Measurements from ENCODE around the gene PHOSPHO2.

The PHOSPHO2 gene

GRCh38 chr2:169694113-169694893 lies at the start of gene PHOSPHO2, which contains the start of gene CFAP210:
Gene PHOSPHO2, plus strand, starts transcription at chr2:169694469. Its CDS starts 6,503 bp downstream, at chr2:169700972.
Gene CFAP210, minus strand, starts transcription at chr2:169694405. Its CDS starts 78 bp downstream, at chr2:169694327.
- DNase-seq, result peak; percentile 99

GRCh38 chr2:169647496-169647895 lies 46.8 kb upstream of the PHOSPHO2 start:
- DNase-seq, result no peak

GRCh38 chr2:169649278-169649677 lies 45.0 kb upstream of the PHOSPHO2 start:
- no peak for DNase-seq

DNA sequence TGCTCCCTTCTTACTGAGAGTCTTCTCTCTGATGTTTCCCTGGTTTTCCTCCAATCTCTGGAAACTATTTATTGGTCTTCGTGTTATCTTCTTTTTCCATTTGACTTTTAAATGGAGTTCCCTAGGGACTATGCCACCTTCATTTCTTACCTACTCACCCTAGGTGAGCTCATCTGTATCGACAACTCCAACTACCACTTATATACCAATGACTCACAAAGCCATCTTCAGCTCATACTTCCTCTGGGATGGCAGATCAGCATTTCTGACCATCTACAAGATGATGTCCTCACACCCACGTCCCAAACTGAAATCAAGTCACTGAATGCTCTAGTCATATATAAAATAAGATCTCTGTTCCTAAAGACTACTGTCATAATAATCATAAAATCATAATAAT lies 40.6 kb upstream of the PHOSPHO2 start:
- DNase-seq, result no peak

DNA sequence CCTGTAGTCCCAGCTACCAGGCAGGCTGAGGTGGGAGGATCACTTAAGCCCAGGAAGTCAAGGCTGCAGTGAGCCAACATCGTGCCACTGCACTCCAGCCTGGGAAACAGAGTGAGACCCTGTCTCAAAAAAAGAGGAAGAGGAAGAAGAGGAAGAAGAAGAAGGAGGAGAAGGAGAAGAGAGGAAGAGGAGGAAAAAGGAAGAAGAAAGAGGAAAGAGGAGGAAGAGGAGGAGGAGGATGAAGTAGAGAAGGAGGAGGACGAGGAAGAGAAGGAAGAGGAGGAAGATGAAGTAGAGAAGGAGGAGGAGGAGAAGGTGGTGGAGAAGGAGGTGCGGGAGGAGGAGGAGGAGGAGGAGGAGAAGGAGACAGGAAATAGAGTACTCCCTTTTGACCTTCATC lies 38.1 kb upstream of the PHOSPHO2 start:
- no peak for DNase-seq

DNA sequence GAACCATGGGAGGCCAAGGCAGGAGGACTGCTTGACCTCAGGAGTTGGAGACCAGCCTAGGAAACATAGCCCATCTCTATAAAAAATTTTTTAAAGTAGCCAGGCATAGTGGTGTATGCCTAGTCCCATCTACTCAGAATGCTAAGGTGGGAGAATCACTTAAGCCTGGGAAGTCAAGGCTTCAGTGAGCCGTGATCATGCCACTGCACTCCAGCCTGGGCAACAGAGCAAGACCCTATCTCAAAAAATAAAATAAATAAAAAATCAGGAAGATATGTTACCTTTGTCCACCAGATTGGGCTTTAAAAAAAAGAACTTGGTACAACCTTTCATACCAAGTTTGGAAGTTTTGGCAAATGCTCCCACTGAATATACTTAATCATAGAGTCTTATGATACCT lies 35.4 kb upstream of the PHOSPHO2 start:
- no peak for DNase-seq

- no peak for DNase-seq
Measured at GRCh38 chr2:169659320-169659719, 34.9 kb upstream of the PHOSPHO2 start.

GRCh38 chr2:169661265-169661664 lies 33.0 kb upstream of the PHOSPHO2 start:
- DNase-seq, result no peak

DNA sequence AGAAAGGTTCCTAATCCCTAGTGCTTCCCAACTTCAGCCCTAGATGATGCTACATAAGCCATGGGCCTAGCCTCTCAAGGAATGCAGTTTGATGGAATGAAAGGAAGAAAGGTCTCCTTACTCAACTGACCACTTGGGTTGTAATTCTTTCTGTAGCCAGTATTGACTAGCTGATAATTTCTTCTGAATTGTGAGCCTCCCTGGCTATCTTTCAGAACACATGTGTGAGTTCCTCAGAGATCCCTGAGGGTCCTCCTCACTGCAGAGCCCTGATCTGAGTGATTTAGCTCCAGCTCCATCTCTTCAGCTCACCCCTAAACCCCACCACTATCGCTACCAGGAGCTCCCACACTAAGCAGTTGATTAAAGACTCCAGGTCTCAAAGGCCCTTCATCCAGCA lies 31.5 kb upstream of the PHOSPHO2 start:
- no peak for DNase-seq

DNA sequence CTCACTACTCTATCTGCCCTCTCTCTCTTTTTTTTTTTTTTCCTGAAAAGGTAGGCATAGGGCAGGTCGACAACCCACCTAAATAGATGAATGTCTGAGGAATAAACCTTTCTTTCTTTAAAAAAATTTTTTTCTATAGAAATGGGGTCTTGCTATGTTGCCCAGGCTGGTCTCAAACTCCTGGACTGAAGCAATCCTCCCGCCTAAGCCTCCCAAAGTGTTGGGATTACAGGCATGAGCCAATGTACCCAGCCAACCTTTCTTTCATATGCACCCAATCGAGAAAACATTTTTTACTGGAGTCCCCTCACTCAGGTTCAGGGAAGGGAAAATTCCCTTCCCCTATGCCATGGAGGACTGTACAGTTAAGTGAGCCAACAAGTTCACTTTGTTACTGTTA lies 31.0 kb upstream of the PHOSPHO2 start:
- DNase-seq, result no peak

- DNase-seq, result no peak
Measured at GRCh38 chr2:169664600-169664977, 29.7 kb upstream of the PHOSPHO2 start.

- no peak for DNase-seq
Measured at GRCh38 chr2:169664978-169665930, 29.0 kb upstream of the PHOSPHO2 start.

- DNase-seq, result no peak
Measured at GRCh38 chr2:169667583-169667982, 26.7 kb upstream of the PHOSPHO2 start.

DNA sequence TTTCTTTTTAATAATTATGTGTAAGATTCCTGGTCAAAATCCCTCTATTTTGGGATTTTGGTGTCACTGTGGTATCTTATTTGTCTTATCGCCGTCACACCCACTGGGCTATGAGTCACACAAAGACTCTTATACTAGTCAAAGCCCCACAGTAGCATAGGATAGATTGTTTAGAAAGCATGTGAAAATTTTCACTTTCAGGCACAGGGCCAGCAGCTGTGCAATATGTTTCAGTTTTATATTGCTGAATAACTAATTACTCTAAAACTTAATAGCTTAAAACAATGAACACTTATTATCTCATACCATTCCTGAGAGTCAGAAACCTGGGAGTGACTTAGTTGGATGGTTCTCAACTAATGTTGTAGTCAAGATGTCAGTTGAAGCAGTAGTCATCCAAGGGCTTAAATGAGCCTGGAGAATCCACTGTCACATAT lies 24.0 kb upstream of the PHOSPHO2 start:
- DNase-seq, result no peak

DNA sequence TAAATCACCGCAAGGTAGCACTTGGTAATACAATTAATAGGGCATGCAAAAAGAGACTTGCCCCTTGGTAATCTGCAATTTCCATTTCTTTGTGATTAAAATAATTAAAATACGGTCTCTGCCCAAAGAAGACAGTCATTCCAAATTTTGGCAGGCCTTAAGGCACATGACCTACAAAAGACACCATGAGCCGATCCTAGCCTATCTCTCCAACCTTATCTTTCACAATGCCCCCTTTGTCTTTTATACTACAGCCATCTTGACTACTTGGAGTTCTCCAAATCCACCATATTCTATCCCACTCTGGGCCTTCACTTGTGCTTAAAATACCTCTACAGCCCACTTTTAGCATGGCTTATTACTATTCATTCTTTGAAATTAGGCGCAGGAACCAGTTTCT lies 23.3 kb upstream of the PHOSPHO2 start:
- no peak for DNase-seq

GRCh38 chr2:169672406-169672805 lies 21.9 kb upstream of the PHOSPHO2 start:
- no peak for DNase-seq

GRCh38 chr2:169673106-169673505 lies 21.2 kb upstream of the PHOSPHO2 start:
- DNase-seq, result no peak

- DNase-seq, result no peak
Measured at GRCh38 chr2:169673921-169674320, 20.3 kb upstream of the PHOSPHO2 start.

GRCh38 chr2:169676357-169676756 lies 17.9 kb upstream of the PHOSPHO2 start:
- DNase-seq, result no peak

DNA sequence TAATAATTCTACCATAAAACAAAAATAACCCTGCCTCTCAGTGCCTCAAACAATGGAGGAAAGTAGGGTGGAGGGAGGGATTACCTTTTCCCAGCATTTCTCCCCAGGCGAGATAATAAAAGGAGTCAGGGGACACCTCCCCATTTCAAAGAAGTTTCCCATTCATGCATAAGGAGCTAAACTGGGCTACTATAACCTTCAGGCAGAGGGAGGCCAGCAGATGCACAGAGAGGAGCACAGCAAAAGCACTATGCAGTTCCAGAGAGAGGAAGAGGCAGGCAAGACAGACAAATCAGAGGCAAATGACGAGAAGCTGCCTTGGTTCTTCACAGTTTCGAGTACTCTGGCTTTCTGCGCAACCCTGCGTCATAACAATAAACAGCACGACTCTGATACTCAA lies 17.4 kb upstream of the PHOSPHO2 start:
- no peak for DNase-seq

GRCh38 chr2:169683054-169683424 lies 11.2 kb upstream of the PHOSPHO2 start:
- no peak for DNase-seq

DNA sequence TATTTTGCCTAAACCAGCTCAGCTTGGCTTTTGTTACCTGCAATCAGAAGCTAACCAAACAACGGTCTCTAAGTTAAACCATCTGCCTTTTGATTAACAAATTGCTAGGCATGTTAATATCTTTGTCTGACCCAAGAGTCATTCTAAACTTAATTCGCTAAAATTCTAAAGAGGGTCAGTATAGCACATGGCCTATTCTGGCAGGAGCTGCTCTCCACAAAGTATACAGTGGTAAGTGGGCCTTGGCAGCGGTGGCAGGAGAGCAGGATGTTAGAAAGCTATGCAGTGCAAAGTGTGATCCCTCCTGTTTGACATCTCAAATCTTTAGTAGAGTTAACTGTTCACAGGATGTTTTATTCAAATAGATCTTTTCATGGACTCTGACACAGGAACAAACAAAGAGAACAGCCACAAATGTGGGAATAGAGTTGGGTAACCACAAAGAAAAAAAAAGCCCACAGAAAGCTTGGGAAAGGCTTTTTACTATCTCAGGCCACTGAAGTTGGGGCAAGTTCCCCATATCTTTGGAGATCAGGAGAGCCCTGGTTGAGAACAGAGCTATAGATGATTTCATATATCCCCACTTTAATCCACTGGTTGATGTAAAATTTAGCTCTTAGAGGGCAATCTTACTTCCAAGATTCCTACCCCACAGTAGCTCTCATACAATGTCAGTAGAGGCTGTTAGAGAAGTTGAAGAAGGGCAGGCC lies 10.7 kb upstream of the PHOSPHO2 start:
- DNase-seq, result no peak

GRCh38 chr2:169684135-169684565 lies 10.1 kb upstream of the PHOSPHO2 start:
- DNase-seq, result no peak
